ENCODE results near the gene KRT72.

Gene KRT72

GRCh38 chr12:52578469-52578868 lies 22.8 kb downstream of the KRT72 start:
- DNase-seq (ENCODE audit: low read depth in 3 of 3), result no peak

- no peak for DNase-seq (ENCODE audit: low read depth in 3 of 3)
Measured at GRCh38 chr12:52577316-52577715, 23.9 kb downstream of the KRT72 start.

- no peak for DNase-seq (ENCODE audit: low read depth in 3 of 3)
Measured at GRCh38 chr12:52575948-52576347, 25.3 kb downstream of the KRT72 start.

GRCh38 chr12:52575256-52575655 lies 26.0 kb downstream of the KRT72 start:
- no peak for DNase-seq (ENCODE audit: low read depth in 3 of 3)

GRCh38 chr12:52573743-52574142 lies 27.5 kb downstream of the KRT72 start, which contains the start of gene KRT74:
TSS of gene KRT74 (minus strand) at chr12:52573843. CDS start at chr12:52573777, 66 bp downstream.
- no peak for DNase-seq (ENCODE audit: low read depth in 3 of 3)

- no peak for DNase-seq (ENCODE audit: low read depth in 3 of 3)
Measured at GRCh38 chr12:52573306-52573705, 28.0 kb downstream of the KRT72 start.

- no peak for DNase-seq (ENCODE audit: low read depth in 3 of 3)
Measured at GRCh38 chr12:52570511-52570910, 30.8 kb downstream of the KRT72 start.

- no peak for DNase-seq (ENCODE audit: low read depth in 3 of 3)
Measured at GRCh38 chr12:52568111-52568510, 33.2 kb downstream of the KRT72 start.

GRCh38 chr12:52566847-52567291 lies 34.4 kb downstream of the KRT72 start:
- no peak for DNase-seq (ENCODE audit: low read depth in 3 of 3)

GRCh38 chr12:52564582-52564981 lies 36.7 kb downstream of the KRT72 start:
- no peak for DNase-seq (ENCODE audit: low read depth in 3 of 3)

GRCh38 chr12:52561880-52562449 lies 39.3 kb downstream of the KRT72 start:
- DNase-seq (ENCODE audit: low read depth in 3 of 3), result no peak

- no peak for DNase-seq (ENCODE audit: low read depth in 3 of 3)
Measured at GRCh38 chr12:52559979-52560378, 41.3 kb downstream of the KRT72 start.

- DNase-seq (ENCODE audit: low read depth in 3 of 3), result no peak
Measured at GRCh38 chr12:52558781-52559445, 42.4 kb downstream of the KRT72 start.

- no peak for DNase-seq (ENCODE audit: low read depth in 3 of 3)
Measured at GRCh38 chr12:52557476-52557875, 43.8 kb downstream of the KRT72 start.

- no peak for DNase-seq (ENCODE audit: low read depth in 3 of 3)
Measured at GRCh38 chr12:52555577-52555976, 45.7 kb downstream of the KRT72 start.

GRCh38 chr12:52552681-52553195 lies 48.5 kb downstream of the KRT72 start, which contains the start of gene KRT71:
TSS of gene KRT71 (minus strand) at chr12:52553145. CDS start at chr12:52553077, 68 bp downstream.
- no peak for DNase-seq (ENCODE audit: low read depth in 3 of 3)

- no peak for DNase-seq (ENCODE audit: low read depth in 3 of 3)
Measured at GRCh38 chr12:52552055-52552454, 49.2 kb downstream of the KRT72 start.

- DNase-seq (ENCODE audit: low read depth in 3 of 3), result no peak
Measured at GRCh38 chr12:52551216-52551865, 49.9 kb downstream of the KRT72 start.

- no peak for DNase-seq (ENCODE audit: low read depth in 3 of 3)
Measured at GRCh38 chr12:52546126-52546525, 55.1 kb downstream of the KRT72 start.

- no peak for DNase-seq (ENCODE audit: low read depth in 3 of 3)
Measured at GRCh38 chr12:52543985-52544883, 57.0 kb downstream of the KRT72 start.

- no peak for DNase-seq (ENCODE audit: low read depth in 3 of 3)
Measured at GRCh38 chr12:52542785-52543318, 58.4 kb downstream of the KRT72 start.

Measured in stimulated activated CD4-positive, alpha-beta T cell treated with anti-CD3 and anti-CD28 coated beads, TNF-alpha, amount 100 ng/mL, for 24 hours (primary cell).